ENCODE results near the gene PCBP3. TPM values are rescaled to one million over a fixed set of nuclear protein-coding genes. Genes with fewer than 3 reads are reported as not detected.

The PCBP3 gene
- total and polyA plus RNA-seq, 2 donors (not counting 3 experiments of a cell fraction or from before 2014, with no cell fraction given) = 0.06 to 1.1 TPM

DNA sequence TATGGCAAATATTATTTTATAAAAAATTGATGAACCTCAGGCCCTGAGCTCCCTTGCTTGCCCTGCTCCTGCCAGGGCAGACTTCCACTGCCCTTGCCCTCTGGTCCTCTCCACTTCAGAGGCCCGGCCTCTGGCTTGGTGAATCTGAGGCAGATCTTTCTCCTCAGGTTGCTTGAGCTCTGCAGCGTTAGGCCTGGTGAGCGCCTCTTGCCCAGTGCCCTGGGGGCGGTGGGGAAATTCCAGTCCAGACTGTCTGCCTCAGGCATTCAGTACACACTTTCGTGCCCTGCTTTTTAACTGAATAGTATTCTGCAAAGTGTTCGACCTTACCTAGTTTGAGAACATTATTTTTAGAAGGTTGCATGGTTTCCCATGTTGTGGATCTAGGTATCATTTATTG, 98.2 kb downstream of the PCBP3 start:
- BruUV-seq (replicated peaks) = no TSS peak
- no peaks in the 10 kb centered on the region for H3K4me1 ChIP-seq (ENCODE audit: control insufficient read depth, extremely low read depth, insufficient read depth, low read length)
- H4K20me1 ChIP-seq (replicated peaks; ENCODE audit: control insufficient read depth, extremely low read depth, insufficient read depth, low read length) = no peaks in the 10 kb centered on the region
- no peak overlapping the region for H3K9ac ChIP-seq (replicated peaks; ENCODE audit: extremely low read depth, insufficient read depth, low read length)
- no peaks in the 10 kb centered on the region for H3K79me2 ChIP-seq (ENCODE audit: control insufficient read depth, insufficient read depth, low read length)
- no peaks in the 10 kb centered on the region for H3K9me1 ChIP-seq (replicated peaks; ENCODE audit: control insufficient read depth, extremely low read depth, insufficient read depth, low read length)
- peaks cover 0 to 6% of the 10 kb centered on the region in 2 experiments for H3K27me3 ChIP-seq (ENCODE audit: control insufficient read depth in 2 of 2, insufficient read depth in 2 of 2, low read length in 2 of 2)
- no peaks in the 10 kb centered on the region for H3K9me3 ChIP-seq (replicated peaks; ENCODE audit: control insufficient read depth, insufficient read depth, low read length)
- dilution Hi-C loops (cut with MboI; ENCODE audit: extremely low pct_ligation_motif_present, low sequenced_read_pairs) = no loop called here
- H3K36me3 ChIP-seq (ENCODE audit: control insufficient read depth in 2 of 2, extremely low read depth in 1 of 2, insufficient read depth in 2 of 2, low read length in 2 of 2) = no peaks in the 10 kb centered on the region
- no peak for FAIRE-seq
- H3K27ac ChIP-seq (ENCODE audit: insufficient read depth, low read depth, low read length) = no peak overlapping the region
- no peak for DNase-seq (ENCODE audit: low read depth, low spot score)
- TF ChIP-seq, protein P1, sequence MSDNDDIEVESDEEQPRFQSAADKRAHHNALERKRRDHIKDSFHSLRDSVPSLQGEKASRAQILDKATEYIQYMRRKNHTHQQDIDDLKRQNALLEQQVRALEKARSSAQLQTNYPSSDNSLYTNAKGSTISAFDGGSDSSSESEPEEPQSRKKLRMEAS (IDR thresholded peaks at IDR 0.05; ENCODE audit: insufficient read depth, insufficient read length) = no peak
- TF ChIP-seq GATA2 (IDR thresholded peaks at IDR 0.05; ENCODE audit: insufficient read depth, insufficient read length, low read depth, low read length) (no peak), POLR2A (IDR thresholded peaks at IDR 0.05; ENCODE audit: low read depth, low read length) (no peak)
- no peak overlapping the region for H3K4me2 ChIP-seq (ENCODE audit: insufficient read depth, low read length)
- CTCF ChIA-PET = interaction anchor here (0.7 to 2.6 kb wide), 3 partner anchors 9 to 15 kb away, joined by 3 to 7 read pairs (median 5); no protein-coding TSS in a partner anchor
- H2AFZ ChIP-seq (ENCODE audit: low read depth, low read length) = no peak overlapping the region
- intact Hi-C loops (cut with micrococcal nuclease) = no loop called here
- H3K4me3 ChIP-seq (replicated peaks in 1 of 3; ENCODE audit: insufficient read depth in 1 of 3, low read depth in 1 of 3, low read length in 3 of 3) = no peak overlapping the region
- POLR2A ChIA-PET = no interaction called here

DNA sequence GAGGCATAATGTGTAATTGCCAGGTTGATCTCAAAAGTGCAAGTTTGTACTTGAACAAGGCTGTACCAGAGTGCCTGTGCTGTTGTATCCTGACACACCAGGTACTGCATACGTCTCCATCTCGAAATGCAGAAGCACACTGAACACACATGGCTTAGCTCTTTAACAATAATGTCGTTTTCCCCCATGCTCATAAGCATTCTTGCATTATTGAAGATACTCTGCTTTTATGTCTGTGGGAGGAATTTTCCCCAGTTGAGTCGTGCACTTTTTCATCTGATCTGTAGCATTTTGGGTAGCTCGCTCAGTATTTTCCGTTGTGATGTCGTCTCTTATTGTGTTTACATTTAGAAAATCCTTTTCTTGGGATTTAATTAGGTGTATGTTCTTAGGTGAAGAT, 98.7 kb downstream of the PCBP3 start:
- dilution Hi-C loops (cut with MboI; ENCODE audit: extremely low pct_ligation_motif_present, low sequenced_read_pairs) (no loop called here), intact Hi-C loops (cut with micrococcal nuclease) (no loop called here)
- ChIA-PET POLR2A (no interaction called here), CTCF (interaction anchor here (0.7 to 2.6 kb wide), 2 partner anchors 9 to 15 kb away, joined by 3 to 7 read pairs; no protein-coding TSS in a partner anchor)
- no peak overlapping the region for H3K4me2 ChIP-seq (ENCODE audit: insufficient read depth, low read length)
- FAIRE-seq (no peak), DNase-seq (ENCODE audit: low read depth, low spot score) (no peak)
- no peak overlapping the region for H3K27ac ChIP-seq (ENCODE audit: insufficient read depth, low read depth, low read length)
- BruUV-seq (replicated peaks) = no TSS peak
- H3K9ac ChIP-seq (replicated peaks; ENCODE audit: extremely low read depth, insufficient read depth, low read length) = no peak overlapping the region
- no peaks in the 10 kb centered on the region for H3K9me3 ChIP-seq (replicated peaks; ENCODE audit: control insufficient read depth, insufficient read depth, low read length)
- H3K27me3 ChIP-seq (ENCODE audit: control insufficient read depth in 2 of 2, insufficient read depth in 2 of 2, low read length in 2 of 2) = peaks cover 0 to 6% of the 10 kb centered on the region in 2 experiments
- H4K20me1 ChIP-seq (replicated peaks; ENCODE audit: control insufficient read depth, extremely low read depth, insufficient read depth, low read length) = no peaks in the 10 kb centered on the region
- no peak overlapping the region for H2AFZ ChIP-seq (ENCODE audit: low read depth, low read length)
- H3K9me1 ChIP-seq (replicated peaks; ENCODE audit: control insufficient read depth, extremely low read depth, insufficient read depth, low read length) = no peaks in the 10 kb centered on the region
- H3K4me1 ChIP-seq (ENCODE audit: control insufficient read depth, extremely low read depth, insufficient read depth, low read length) = no peaks in the 10 kb centered on the region
- no peak for TF ChIP-seq POLR2AphosphoS5 (IDR thresholded peaks at IDR 0.05; ENCODE audit: insufficient read depth, low read depth, low read length)
- TF ChIP-seq JUN (IDR thresholded peaks at IDR 0.05; ENCODE audit: borderline replicate concordance, insufficient read depth, insufficient read length, low read depth) = no peak
- TF ChIP-seq GATA2 (IDR thresholded peaks at IDR 0.05; ENCODE audit: insufficient read depth, insufficient read length, low read depth, low read length) = no peak
- no peak for TF ChIP-seq POLR2A (IDR thresholded peaks at IDR 0.05; ENCODE audit: low read depth, low read length)
- TF ChIP-seq, protein P2, sequence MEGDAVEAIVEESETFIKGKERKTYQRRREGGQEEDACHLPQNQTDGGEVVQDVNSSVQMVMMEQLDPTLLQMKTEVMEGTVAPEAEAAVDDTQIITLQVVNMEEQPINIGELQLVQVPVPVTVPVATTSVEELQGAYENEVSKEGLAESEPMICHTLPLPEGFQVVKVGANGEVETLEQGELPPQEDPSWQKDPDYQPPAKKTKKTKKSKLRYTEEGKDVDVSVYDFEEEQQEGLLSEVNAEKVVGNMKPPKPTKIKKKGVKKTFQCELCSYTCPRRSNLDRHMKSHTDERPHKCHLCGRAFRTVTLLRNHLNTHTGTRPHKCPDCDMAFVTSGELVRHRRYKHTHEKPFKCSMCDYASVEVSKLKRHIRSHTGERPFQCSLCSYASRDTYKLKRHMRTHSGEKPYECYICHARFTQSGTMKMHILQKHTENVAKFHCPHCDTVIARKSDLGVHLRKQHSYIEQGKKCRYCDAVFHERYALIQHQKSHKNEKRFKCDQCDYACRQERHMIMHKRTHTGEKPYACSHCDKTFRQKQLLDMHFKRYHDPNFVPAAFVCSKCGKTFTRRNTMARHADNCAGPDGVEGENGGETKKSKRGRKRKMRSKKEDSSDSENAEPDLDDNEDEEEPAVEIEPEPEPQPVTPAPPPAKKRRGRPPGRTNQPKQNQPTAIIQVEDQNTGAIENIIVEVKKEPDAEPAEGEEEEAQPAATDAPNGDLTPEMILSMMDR (IDR thresholded peaks at IDR 0.05; ENCODE audit: extremely low read depth in 1 of 2, insufficient read depth in 1 of 2, low read depth in 1 of 2, low read length in 2 of 2) = no peak
- TF ChIP-seq FOS (IDR thresholded peaks at IDR 0.05; ENCODE audit: borderline replicate concordance, insufficient read depth, low read length) = no peak
- no peak for TF ChIP-seq MYC (IDR thresholded peaks at IDR 0.05; ENCODE audit: low read depth, low read length)
- TF ChIP-seq, protein P1 (IDR thresholded peaks at IDR 0.05; ENCODE audit: insufficient read depth, insufficient read length) = no peak
- H3K36me3 ChIP-seq (ENCODE audit: control insufficient read depth in 2 of 2, extremely low read depth in 1 of 2, insufficient read depth in 2 of 2, low read length in 2 of 2) = no peaks in the 10 kb centered on the region
- no peaks in the 10 kb centered on the region for H3K79me2 ChIP-seq (ENCODE audit: control insufficient read depth, insufficient read depth, low read length)
- H3K4me3 ChIP-seq (replicated peaks in 1 of 3; ENCODE audit: insufficient read depth in 1 of 3, low read depth in 1 of 3, low read length in 3 of 3) = no peak overlapping the region

Data from endothelial cell of umbilical vein (primary cell).